ENCODE results near the gene NDST3.

DNA sequence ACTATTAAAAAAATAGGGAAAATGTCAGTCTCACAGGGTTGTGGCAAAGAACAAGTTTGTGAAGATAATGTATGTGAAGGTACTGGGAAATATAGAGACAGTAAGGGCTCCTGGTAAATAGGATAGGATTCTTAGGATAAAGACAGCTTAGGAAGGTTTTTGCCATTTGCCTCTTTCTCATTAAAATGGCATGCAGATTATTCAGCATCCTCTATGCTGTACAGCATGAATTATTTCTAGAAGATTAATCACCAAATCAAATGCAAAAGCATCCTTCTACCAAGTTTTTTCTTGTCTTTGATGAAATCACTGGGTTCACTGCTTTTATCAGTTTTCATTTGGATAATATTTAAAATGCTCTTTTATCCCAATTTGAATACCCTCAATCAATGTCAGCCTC is 142.8 kb downstream of the NDST3 start:
- TF ChIP-seq EZH2phosphoT487 (IDR thresholded peaks at IDR 0.05): no peak
- TF ChIP-seq, protein P1, sequence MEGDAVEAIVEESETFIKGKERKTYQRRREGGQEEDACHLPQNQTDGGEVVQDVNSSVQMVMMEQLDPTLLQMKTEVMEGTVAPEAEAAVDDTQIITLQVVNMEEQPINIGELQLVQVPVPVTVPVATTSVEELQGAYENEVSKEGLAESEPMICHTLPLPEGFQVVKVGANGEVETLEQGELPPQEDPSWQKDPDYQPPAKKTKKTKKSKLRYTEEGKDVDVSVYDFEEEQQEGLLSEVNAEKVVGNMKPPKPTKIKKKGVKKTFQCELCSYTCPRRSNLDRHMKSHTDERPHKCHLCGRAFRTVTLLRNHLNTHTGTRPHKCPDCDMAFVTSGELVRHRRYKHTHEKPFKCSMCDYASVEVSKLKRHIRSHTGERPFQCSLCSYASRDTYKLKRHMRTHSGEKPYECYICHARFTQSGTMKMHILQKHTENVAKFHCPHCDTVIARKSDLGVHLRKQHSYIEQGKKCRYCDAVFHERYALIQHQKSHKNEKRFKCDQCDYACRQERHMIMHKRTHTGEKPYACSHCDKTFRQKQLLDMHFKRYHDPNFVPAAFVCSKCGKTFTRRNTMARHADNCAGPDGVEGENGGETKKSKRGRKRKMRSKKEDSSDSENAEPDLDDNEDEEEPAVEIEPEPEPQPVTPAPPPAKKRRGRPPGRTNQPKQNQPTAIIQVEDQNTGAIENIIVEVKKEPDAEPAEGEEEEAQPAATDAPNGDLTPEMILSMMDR (IDR thresholded peaks at IDR 0.05): no peak

All from neural progenitor cell (in vitro differentiated cells).